HepG2 (cell line): ENCODE results near the gene TBC1D4.

Source experiments
- CTCF ChIP-seq: sonication (generic); formaldehyde crosslinking; IDR thresholded peaks from 2 replicates; pipeline ENCODE4 v1.5.0; 2020; ENCODE audit warnings: mild to moderate bottlenecking, missing genetic modification reagents, moderate library complexity
- TARDBP ChIP-seq: sonication (generic); formaldehyde crosslinking; IDR thresholded peaks from 2 replicates; pipeline ENCODE4 v1.8.0; 2022; ENCODE audit warnings: mild to moderate bottlenecking, missing genetic modification reagents
- TCF7L2 ChIP-seq: IDR thresholded peaks from 2 replicates; pipeline ENCODE4 v1.6.1; 2011; ENCODE audit warnings: mild to moderate bottlenecking, low read depth, low read length, moderate library complexity
- TOPORS ChIP-seq: sonication (generic); formaldehyde crosslinking; IDR thresholded peaks from 2 replicates; pipeline ENCODE4 v1.8.0; 2023; ENCODE audit warnings: mild to moderate bottlenecking, missing genetic modification reagents
- ZFP1 ChIP-seq: IDR thresholded peaks from 2 replicates; pipeline ENCODE4 v1.6.1; 2016
- ZNF136 ChIP-seq: sonication (generic); formaldehyde crosslinking; IDR thresholded peaks from 2 replicates; pipeline ENCODE4 v1.8.1; 2022; ENCODE audit warnings: low read depth, mild to moderate bottlenecking, moderate library complexity, missing genetic modification reagents
- ZNF264 ChIP-seq: sonication (generic); formaldehyde crosslinking; IDR thresholded peaks from 2 replicates; pipeline ENCODE4 v1.4.0; 2020; ENCODE audit warnings: missing genetic modification reagents
- TF ChIP-seq, protein P1 (sequence below): IDR thresholded peaks from 2 replicates; pipeline ENCODE4 v1.6.1; 2012; ENCODE audit warnings: inconsistent platforms
- TF ChIP-seq, protein P2 (sequence below): sonication (generic); formaldehyde crosslinking; conservative IDR thresholded peaks from 2 replicates; pipeline ENCODE4 v1.4.0; 2020; ENCODE audit warnings: missing genetic modification reagents
- TF ChIP-seq, protein P3 (sequence below): sonication (generic); formaldehyde crosslinking; IDR thresholded peaks from 2 replicates; pipeline ENCODE4 v1.4.0; 2020; ENCODE audit warnings: mild to moderate bottlenecking, missing genetic modification reagents
- TF ChIP-seq, protein P4 (sequence below): sonication (generic); formaldehyde crosslinking; IDR thresholded peaks from 2 replicates; pipeline ENCODE4 v1.4.0; 2020; ENCODE audit warnings: missing genetic modification reagents

- TF ChIP-seq ZNF136 (CRISPR knock-in tag) (no peak), ZNF264 (no peak), CTCF (CRISPR knock-in tag) (no peak), TOPORS (CRISPR knock-in tag) (no peak), TCF7L2 (no peak), ZFP1 (CRISPR knock-in tag) (no peak), TARDBP (CRISPR knock-in tag) (no peak)
- TF ChIP-seq, protein P1, sequence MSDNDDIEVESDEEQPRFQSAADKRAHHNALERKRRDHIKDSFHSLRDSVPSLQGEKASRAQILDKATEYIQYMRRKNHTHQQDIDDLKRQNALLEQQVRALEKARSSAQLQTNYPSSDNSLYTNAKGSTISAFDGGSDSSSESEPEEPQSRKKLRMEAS: no peak
- TF ChIP-seq, protein P2, sequence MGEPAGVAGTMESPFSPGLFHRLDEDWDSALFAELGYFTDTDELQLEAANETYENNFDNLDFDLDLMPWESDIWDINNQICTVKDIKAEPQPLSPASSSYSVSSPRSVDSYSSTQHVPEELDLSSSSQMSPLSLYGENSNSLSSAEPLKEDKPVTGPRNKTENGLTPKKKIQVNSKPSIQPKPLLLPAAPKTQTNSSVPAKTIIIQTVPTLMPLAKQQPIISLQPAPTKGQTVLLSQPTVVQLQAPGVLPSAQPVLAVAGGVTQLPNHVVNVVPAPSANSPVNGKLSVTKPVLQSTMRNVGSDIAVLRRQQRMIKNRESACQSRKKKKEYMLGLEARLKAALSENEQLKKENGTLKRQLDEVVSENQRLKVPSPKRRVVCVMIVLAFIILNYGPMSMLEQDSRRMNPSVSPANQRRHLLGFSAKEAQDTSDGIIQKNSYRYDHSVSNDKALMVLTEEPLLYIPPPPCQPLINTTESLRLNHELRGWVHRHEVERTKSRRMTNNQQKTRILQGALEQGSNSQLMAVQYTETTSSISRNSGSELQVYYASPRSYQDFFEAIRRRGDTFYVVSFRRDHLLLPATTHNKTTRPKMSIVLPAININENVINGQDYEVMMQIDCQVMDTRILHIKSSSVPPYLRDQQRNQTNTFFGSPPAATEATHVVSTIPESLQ (CRISPR knock-in tag): no peak
- TF ChIP-seq, protein P3, sequence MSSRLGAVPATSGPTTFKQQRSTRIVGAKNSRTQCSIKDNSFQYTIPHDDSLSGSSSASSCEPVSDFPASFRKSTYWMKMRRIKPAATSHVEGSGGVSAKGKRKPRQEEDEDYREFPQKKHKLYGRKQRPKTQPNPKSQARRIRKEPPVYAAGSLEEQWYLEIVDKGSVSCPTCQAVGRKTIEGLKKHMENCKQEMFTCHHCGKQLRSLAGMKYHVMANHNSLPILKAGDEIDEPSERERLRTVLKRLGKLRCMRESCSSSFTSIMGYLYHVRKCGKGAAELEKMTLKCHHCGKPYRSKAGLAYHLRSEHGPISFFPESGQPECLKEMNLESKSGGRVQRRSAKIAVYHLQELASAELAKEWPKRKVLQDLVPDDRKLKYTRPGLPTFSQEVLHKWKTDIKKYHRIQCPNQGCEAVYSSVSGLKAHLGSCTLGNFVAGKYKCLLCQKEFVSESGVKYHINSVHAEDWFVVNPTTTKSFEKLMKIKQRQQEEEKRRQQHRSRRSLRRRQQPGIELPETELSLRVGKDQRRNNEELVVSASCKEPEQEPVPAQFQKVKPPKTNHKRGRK (CRISPR knock-in tag): no peak
- TF ChIP-seq, protein P4, sequence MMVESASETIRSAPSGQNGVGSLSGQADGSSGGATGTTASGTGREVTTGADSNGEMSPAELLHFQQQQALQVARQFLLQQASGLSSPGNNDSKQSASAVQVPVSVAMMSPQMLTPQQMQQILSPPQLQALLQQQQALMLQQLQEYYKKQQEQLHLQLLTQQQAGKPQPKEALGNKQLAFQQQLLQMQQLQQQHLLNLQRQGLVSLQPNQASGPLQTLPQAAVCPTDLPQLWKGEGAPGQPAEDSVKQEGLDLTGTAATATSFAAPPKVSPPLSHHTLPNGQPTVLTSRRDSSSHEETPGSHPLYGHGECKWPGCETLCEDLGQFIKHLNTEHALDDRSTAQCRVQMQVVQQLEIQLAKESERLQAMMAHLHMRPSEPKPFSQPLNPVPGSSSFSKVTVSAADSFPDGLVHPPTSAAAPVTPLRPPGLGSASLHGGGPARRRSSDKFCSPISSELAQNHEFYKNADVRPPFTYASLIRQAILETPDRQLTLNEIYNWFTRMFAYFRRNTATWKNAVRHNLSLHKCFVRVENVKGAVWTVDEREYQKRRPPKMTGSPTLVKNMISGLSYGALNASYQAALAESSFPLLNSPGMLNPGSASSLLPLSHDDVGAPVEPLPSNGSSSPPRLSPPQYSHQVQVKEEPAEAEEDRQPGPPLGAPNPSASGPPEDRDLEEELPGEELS (CRISPR knock-in tag): no peak
Measured at GRCh38 chr13:75407998-75408397, 74.0 kb downstream of the TBC1D4 start.
